IMR-90 (cell line): ENCODE results near the gene PSMD10. TPM values are rescaled to one million over a fixed set of nuclear protein-coding genes. Genes with fewer than 3 reads are reported as not detected.

Experiments used
- ATAC-seq: fragments of 200-7000 bp; cut with Tn5 transposase; 2 replicates; pipeline ENCODE4 v1.9.1; 2020; ENCODE audit warnings: low read depth, mild to moderate bottlenecking, moderate library complexity
- BruUV-seq: library from RNA; stranded (reverse); fragments of 400-500 nt; replicated peaks from 2 replicates; lab custom pipeline; 2021; lab: Mats Ljungman, UMichigan
- CTCF ChIA-PET: fragments of 300-600 bp; formaldehyde crosslinking; extraction: SDS; loops from one replicate; lab custom pipeline; 2021; ENCODE audit warnings: antibody characterized with exemption; lab: Yijun Ruan, JAX
- POLR2A ChIA-PET: fragments of 300-600 bp; sonication (Branson Sonifier 250); formaldehyde crosslinking; loops from one replicate; lab custom pipeline; 2022; ENCODE audit warnings: antibody characterized with exemption; ENCODE audit not compliant: unreplicated experiment; lab: Charles Lee
- DNase-seq: peaks from one replicate; pipeline ENCODE4 v3.0.0; 2013
- H2AFZ ChIP-seq: replicated peaks from 2 replicates; pipeline ENCODE3; 2013; ENCODE audit warnings: low read length, mild to moderate bottlenecking; ENCODE audit not compliant: poor library complexity
- H2AK5ac ChIP-seq: 2 replicates; pipeline ENCODE4 v1.6.1; 2013; ENCODE audit warnings: low read depth, low read length, inconsistent platforms
- H2AK9ac ChIP-seq: replicated peaks from 2 replicates; pipeline ENCODE3; 2013; ENCODE audit warnings: mild to moderate bottlenecking, low read depth, low read length, moderate library complexity; ENCODE audit not compliant: poor library complexity
- H2BK120ac ChIP-seq: 2 replicates; pipeline ENCODE4 v1.6.1; 2013; ENCODE audit warnings: low read depth, low read length, inconsistent platforms
- H2BK15ac ChIP-seq: 3 replicates; pipeline ENCODE4 v1.6.1; 2013; ENCODE audit warnings: low read depth, low read length, inconsistent platforms
- H2BK20ac ChIP-seq: 2 replicates; pipeline ENCODE4 v1.6.1; 2013; ENCODE audit warnings: low read depth, mild to moderate bottlenecking, inconsistent platforms, low read length, moderate library complexity
- H2BK5ac ChIP-seq: 2 replicates; pipeline ENCODE4 v1.6.1; 2013; ENCODE audit warnings: mild to moderate bottlenecking, low read depth, low read length, inconsistent platforms; ENCODE audit not compliant: poor library complexity, severe bottlenecking
- H3K14ac ChIP-seq: replicated peaks from 2 replicates; pipeline ENCODE4 v1.6.1; 2013; ENCODE audit warnings: low read depth, low read length, inconsistent platforms
- H3K18ac ChIP-seq: 2 replicates; pipeline ENCODE4 v1.6.1; 2013; ENCODE audit warnings: low read depth, low read length, control low read depth
- H3K23ac ChIP-seq: 2 replicates; pipeline ENCODE4 v1.6.1; 2013; ENCODE audit warnings: low read depth, low read length, inconsistent platforms
- H3K27ac ChIP-seq: 2 replicates; pipeline ENCODE4 v1.5.1; 2013; ENCODE audit warnings: mild to moderate bottlenecking, control low read depth, low read length; ENCODE audit not compliant: insufficient read depth
- H3K27me3 ChIP-seq: 2 replicates; pipeline ENCODE4 v1.6.1; 2013; ENCODE audit warnings: low read length; ENCODE audit not compliant: control insufficient read depth, insufficient read depth
- H3K36me3 ChIP-seq: 2 replicates; pipeline ENCODE4 v1.6.1; 2013; ENCODE audit warnings: low read length, mixed read lengths; ENCODE audit not compliant: control insufficient read depth, insufficient read depth
- H3K4ac ChIP-seq: 2 replicates; pipeline ENCODE4 v1.6.1; 2013; ENCODE audit warnings: low read depth, low read length, inconsistent platforms
- H3K4me1 ChIP-seq: 2 replicates; pipeline ENCODE4 v1.6.1; 2013; ENCODE audit warnings: low read length, mixed read lengths; ENCODE audit not compliant: control insufficient read depth, insufficient read depth
- H3K4me2 ChIP-seq: 2 replicates; pipeline ENCODE4 v1.6.1; 2013; ENCODE audit warnings: low read depth, mild to moderate bottlenecking, control low read depth, low read length, moderate library complexity
- H3K4me3 ChIP-seq: 2 replicates; pipeline ENCODE4 v1.5.1; 2013; ENCODE audit warnings: low read depth, mild to moderate bottlenecking, control low read depth, low read length, moderate library complexity; ENCODE audit not compliant: insufficient read depth
- H3K56ac ChIP-seq: 2 replicates; pipeline ENCODE4 v1.6.1; 2013; ENCODE audit warnings: low read length, inconsistent platforms; ENCODE audit not compliant: insufficient read depth; ENCODE audit errors: extremely low read depth
- H3K79me1 ChIP-seq, 2 experiments: 2 replicates each; pipeline ENCODE4 v1.6.1; 2013; ENCODE audit warnings: low read length in 2 of 2, inconsistent platforms in 1 of 2, low read depth in 1 of 2
- H3K9ac ChIP-seq: 2 replicates; pipeline ENCODE4 v1.6.1; 2013; ENCODE audit warnings: low read depth, low read length, control low read depth
- H3K9me1 ChIP-seq: 2 replicates; pipeline ENCODE4 v1.6.1; 2013; ENCODE audit warnings: low read length, inconsistent platforms; ENCODE audit not compliant: insufficient read depth
- H3K9me3 ChIP-seq: 2 replicates; pipeline ENCODE4 v1.6.1; 2013; ENCODE audit warnings: low read length; ENCODE audit not compliant: control insufficient read depth, insufficient read depth
- H4K20me1 ChIP-seq: 2 replicates; pipeline ENCODE4 v1.6.1; 2013; ENCODE audit warnings: low read length, inconsistent platforms; ENCODE audit not compliant: insufficient read depth
- H4K5ac ChIP-seq: 2 replicates; pipeline ENCODE4 v1.6.1; 2013; ENCODE audit warnings: mild to moderate bottlenecking, low read depth, low read length, control low read depth
- H4K8ac ChIP-seq, 2 experiments: 2 replicates each; pipeline ENCODE4 v1.6.1; 2013; ENCODE audit warnings: low read depth in 2 of 2, low read length in 2 of 2, control low read depth in 1 of 2, inconsistent platforms in 1 of 2
- H4K91ac ChIP-seq: 2 replicates; pipeline ENCODE4 v1.6.1; 2013; ENCODE audit warnings: low read depth, low read length, inconsistent platforms; ENCODE audit not compliant: insufficient read depth
- BHLHE40 ChIP-seq: fragments of 150-350 bp; IDR thresholded peaks from 2 replicates; pipeline ENCODE4 v1.6.1; 2016; ENCODE audit warnings: mild to moderate bottlenecking, low read depth, low read length
- CEBPB ChIP-seq: IDR thresholded peaks from 2 replicates; pipeline ENCODE4 v1.6.1; 2012; ENCODE audit warnings: low read depth, low read length, improper control_type of control experiment
- CHD1 ChIP-seq: IDR thresholded peaks from 2 replicates; pipeline ENCODE4 v1.6.1; 2012; ENCODE audit warnings: low read depth, low read length, improper control_type of control experiment
- FOS ChIP-seq: fragments of 150-350 bp; IDR thresholded peaks from 2 replicates; pipeline ENCODE4 v1.6.1; 2016; ENCODE audit warnings: low read depth, low read length
- MAFK ChIP-seq: IDR thresholded peaks from 2 replicates; pipeline ENCODE4 v1.6.1; 2012; ENCODE audit warnings: low read depth, low read length, improper control_type of control experiment
- MAZ ChIP-seq: IDR thresholded peaks from 2 replicates; pipeline ENCODE4 v1.6.1; 2012; ENCODE audit warnings: low read depth, mild to moderate bottlenecking, low read length, improper control_type of control experiment, moderate library complexity, borderline replicate concordance
- MXI1 ChIP-seq: IDR thresholded peaks from 2 replicates; pipeline ENCODE4 v1.6.1; 2012; ENCODE audit warnings: low read depth, mild to moderate bottlenecking, low read length, moderate library complexity, borderline replicate concordance
- NFE2L2 ChIP-seq: fragments of 150-350 bp; IDR thresholded peaks from 2 replicates; pipeline ENCODE4 v1.6.1; 2016; ENCODE audit warnings: low read depth, mild to moderate bottlenecking, low read length
- POLR2A ChIP-seq: IDR thresholded peaks from 2 replicates; pipeline ENCODE4 v1.6.1; 2012; ENCODE audit warnings: mild to moderate bottlenecking, low read depth, low read length
- RAD21 ChIP-seq: IDR thresholded peaks from 2 replicates; pipeline ENCODE4 v1.6.1; 2012; ENCODE audit warnings: low read length, improper control_type of control experiment
- RCOR1 ChIP-seq: IDR thresholded peaks from 2 replicates; pipeline ENCODE4 v1.6.1; 2012; ENCODE audit warnings: mild to moderate bottlenecking, low read length, improper control_type of control experiment; ENCODE audit not compliant: insufficient replicate concordance
- RFX5 ChIP-seq: IDR thresholded peaks from 2 replicates; pipeline ENCODE4 v1.8.0; 2012; ENCODE audit warnings: low read depth, mild to moderate bottlenecking, low read length, moderate library complexity
- SMC3 ChIP-seq: fragments of 150-350 bp; IDR thresholded peaks from 2 replicates; pipeline ENCODE4 v1.6.1; 2016; ENCODE audit warnings: low read depth, mild to moderate bottlenecking, antibody characterized with exemption, low read length, moderate library complexity
- WGBS, 2 experiments: methylation state at CpG; one replicate each; pipeline versions ENCODE4 v1.1.5 to v1.1.7; 2013; ENCODE audit warnings: missing lambda C conversion rate in 2 of 2; ENCODE audit not compliant: insufficient read length in 1 of 2; ENCODE audit errors: extremely low coverage in 2 of 2; 5-methylcytosine and 5-hydroxymethylcytosine counted together
- dilution Hi-C: fragments of 300-500 bp; cut with HindIII; formaldehyde crosslinking; loops from one replicate; pipeline ENCODE4 v1.14.3; 2018; ENCODE audit warnings: low sequenced_read_pairs; ENCODE audit not compliant: unreplicated experiment
- in situ Hi-C: fragments of 300-500 bp; cut with MboI; formaldehyde crosslinking; loops from 3 replicates; pipeline ENCODE4 v1.14.3; 2019; ENCODE audit warnings: low sequenced_read_pairs, inconsistent platforms, mixed read lengths
- intact Hi-C: fragments of 100-400 bp; cut with micrococcal nuclease; formaldehyde crosslinking; loops from 2 replicates; pipeline ENCODE4 v1.10.0; 2022
- polyA plus RNA-seq, 3 experiments: library from polyadenylated mRNA; depleted of rRNA; stranded (reverse); fragments of >200 nt; gene quantifications; 2 replicates each; pipeline ENCODE4 v1.2.3, GENCODE V29; 2012; ENCODE audit warnings: low replicate concordance in 1 of 3
- total RNA-seq: library from RNA; depleted of rRNA; stranded (reverse); fragments of >200 nt; gene quantifications from 2 replicates; pipeline ENCODE4 v1.2.3, GENCODE V29; 2012
- TF ChIP-seq, protein P1 (sequence below): fragments of 150-350 bp; IDR thresholded peaks from 2 replicates; pipeline ENCODE4 v1.6.1; 2017; ENCODE audit warnings: mild to moderate bottlenecking, antibody characterized with exemption, low read length, low read depth
- TF ChIP-seq, protein P2 (sequence below): conservative IDR thresholded peaks from 2 replicates; pipeline ENCODE4 v1.5.1; 2012; ENCODE audit warnings: mild to moderate bottlenecking, low read depth, low read length, improper control_type of control experiment
- TF ChIP-seq, protein P3 (sequence below): fragments of 150-350 bp; IDR thresholded peaks from 2 replicates; pipeline ENCODE4 v1.6.1; 2016; ENCODE audit warnings: low read depth, mild to moderate bottlenecking, low read length, moderate library complexity, borderline replicate concordance

The PSMD10 gene
- total and polyA plus RNA-seq, 2 of the 4 experiments (the other 2 are of a cell fraction): 62.0 to 122 TPM

DNA sequence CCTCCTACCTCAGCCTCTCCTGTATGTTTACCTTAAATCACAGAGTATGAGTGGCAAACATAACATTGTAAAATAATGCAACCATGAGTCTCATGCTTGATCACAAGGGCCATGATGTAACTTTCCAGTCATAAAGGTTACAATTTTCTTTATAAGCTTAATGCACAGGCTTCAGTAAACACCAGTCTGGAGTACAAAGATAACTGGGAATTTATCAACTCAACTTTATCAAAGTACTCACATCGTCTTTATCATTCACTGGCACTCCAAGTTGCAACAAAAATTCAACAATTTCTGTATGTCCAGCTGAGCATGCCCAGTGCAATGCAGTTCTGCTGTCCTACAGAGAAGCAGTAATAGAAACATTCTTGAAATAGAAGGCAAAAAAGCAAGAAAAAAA, 2.8 kb downstream of the PSMD10 start:
- Histone ChIP-seq H3K14ac (no peak overlapping the region), H4K20me1 (no peaks in the 10 kb centered on the region; the same call in 1 of the 2 replicates), H4K5ac (no peak overlapping the region), H3K9me1 (no peaks in the 10 kb centered on the region), H3K4me3 (no peak overlapping the region), H2BK15ac (no peak overlapping the region), H3K9ac (no peak overlapping the region), H3K79me1 (peaks cover 0 to 10% of the 10 kb centered on the region in 2 experiments; a peak in 3 of 4 replicates), H3K4ac (no peak overlapping the region), H3K9me3 (no peaks in the 10 kb centered on the region), H2BK120ac (no peak overlapping the region), H3K27me3 (no peaks in the 10 kb centered on the region), H2BK5ac (no peak overlapping the region), H2AK5ac (no peak overlapping the region), H4K8ac (no peak overlapping the region), H2BK20ac (no peak overlapping the region), H3K4me2 (no peak overlapping the region), H3K18ac (no peak overlapping the region), H3K23ac (no peak overlapping the region), H2AFZ (no peak overlapping the region), H2AK9ac (no peak overlapping the region), H3K27ac (no peak overlapping the region), H3K4me1 (no peaks in the 10 kb centered on the region), H4K91ac (no peak overlapping the region), H3K36me3 (peaks cover 7% of the 10 kb centered on the region), H3K56ac (no peak overlapping the region)
- dilution Hi-C loops (no loop called here), intact Hi-C loops (no loop called here), in situ Hi-C loops (no loop called here)
- WGBS, 2 experiments: no CpG with 5 or more reads among the region's 1 CpG
- CTCF ChIA-PET: no interaction called here
- no peak for TF ChIP-seq POLR2A
- no peak for TF ChIP-seq SMC3
- TF ChIP-seq CHD1: no peak
- no peak for TF ChIP-seq MAZ
- TF ChIP-seq, protein P1, sequence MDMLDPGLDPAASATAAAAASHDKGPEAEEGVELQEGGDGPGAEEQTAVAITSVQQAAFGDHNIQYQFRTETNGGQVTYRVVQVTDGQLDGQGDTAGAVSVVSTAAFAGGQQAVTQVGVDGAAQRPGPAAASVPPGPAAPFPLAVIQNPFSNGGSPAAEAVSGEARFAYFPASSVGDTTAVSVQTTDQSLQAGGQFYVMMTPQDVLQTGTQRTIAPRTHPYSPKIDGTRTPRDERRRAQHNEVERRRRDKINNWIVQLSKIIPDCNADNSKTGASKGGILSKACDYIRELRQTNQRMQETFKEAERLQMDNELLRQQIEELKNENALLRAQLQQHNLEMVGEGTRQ: no peak
- no peak for TF ChIP-seq CEBPB
- no peak for TF ChIP-seq BHLHE40
- no peak for TF ChIP-seq RCOR1
- TF ChIP-seq, protein P2, sequence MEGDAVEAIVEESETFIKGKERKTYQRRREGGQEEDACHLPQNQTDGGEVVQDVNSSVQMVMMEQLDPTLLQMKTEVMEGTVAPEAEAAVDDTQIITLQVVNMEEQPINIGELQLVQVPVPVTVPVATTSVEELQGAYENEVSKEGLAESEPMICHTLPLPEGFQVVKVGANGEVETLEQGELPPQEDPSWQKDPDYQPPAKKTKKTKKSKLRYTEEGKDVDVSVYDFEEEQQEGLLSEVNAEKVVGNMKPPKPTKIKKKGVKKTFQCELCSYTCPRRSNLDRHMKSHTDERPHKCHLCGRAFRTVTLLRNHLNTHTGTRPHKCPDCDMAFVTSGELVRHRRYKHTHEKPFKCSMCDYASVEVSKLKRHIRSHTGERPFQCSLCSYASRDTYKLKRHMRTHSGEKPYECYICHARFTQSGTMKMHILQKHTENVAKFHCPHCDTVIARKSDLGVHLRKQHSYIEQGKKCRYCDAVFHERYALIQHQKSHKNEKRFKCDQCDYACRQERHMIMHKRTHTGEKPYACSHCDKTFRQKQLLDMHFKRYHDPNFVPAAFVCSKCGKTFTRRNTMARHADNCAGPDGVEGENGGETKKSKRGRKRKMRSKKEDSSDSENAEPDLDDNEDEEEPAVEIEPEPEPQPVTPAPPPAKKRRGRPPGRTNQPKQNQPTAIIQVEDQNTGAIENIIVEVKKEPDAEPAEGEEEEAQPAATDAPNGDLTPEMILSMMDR: no peak
- TF ChIP-seq, protein P3, sequence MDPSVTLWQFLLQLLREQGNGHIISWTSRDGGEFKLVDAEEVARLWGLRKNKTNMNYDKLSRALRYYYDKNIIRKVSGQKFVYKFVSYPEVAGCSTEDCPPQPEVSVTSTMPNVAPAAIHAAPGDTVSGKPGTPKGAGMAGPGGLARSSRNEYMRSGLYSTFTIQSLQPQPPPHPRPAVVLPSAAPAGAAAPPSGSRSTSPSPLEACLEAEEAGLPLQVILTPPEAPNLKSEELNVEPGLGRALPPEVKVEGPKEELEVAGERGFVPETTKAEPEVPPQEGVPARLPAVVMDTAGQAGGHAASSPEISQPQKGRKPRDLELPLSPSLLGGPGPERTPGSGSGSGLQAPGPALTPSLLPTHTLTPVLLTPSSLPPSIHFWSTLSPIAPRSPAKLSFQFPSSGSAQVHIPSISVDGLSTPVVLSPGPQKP: no peak
- TF ChIP-seq FOS: no peak
- no peak for TF ChIP-seq RFX5
- TF ChIP-seq MXI1: no peak
- TF ChIP-seq RAD21: no peak
- no peak for TF ChIP-seq MAFK
- TF ChIP-seq NFE2L2: no peak
- ATAC-seq (no peak), DNase-seq (no peak)
- no TSS peak for BruUV-seq
- POLR2A ChIA-PET: no interaction called here
